Spleen (tissue), 7 donors: ENCODE results near the gene EZR.

Source experiments
- CTCF ChIP-seq, 11 experiments: fragments of 200-600 bp in 7 of 11; fragments of 450-650 bp in 4 of 11; sonication (generic) in 4 of 11; IDR thresholded peaks in 8 of 11; conservative IDR thresholded peaks in 3 of 11; 1 replicate in 7 of 11; 2 replicates in 4 of 11; pipeline versions ENCODE4 v1.4.0 to v1.8.0; 2016 to 2021; ENCODE audit warnings: antibody characterized with exemption in 11 of 11, inconsistent platforms in 4 of 11, mild to moderate bottlenecking in 1 of 11
- POLR2A ChIP-seq, 3 donors: fragments of 450-650 bp; IDR thresholded peaks; one replicate each; pipeline ENCODE4 v1.5.1; 2017; ENCODE audit warnings: antibody characterized with exemption in 3 of 3, mild to moderate bottlenecking in 1 of 3
- donor health status: DM: no; HTN: no; CAD: no; lungs with moderate emphysema.
- donor health status: DM: no; HTN: no; CAD: no.
- donor health status: DM: no; HTN: no; CAD: no.

- TF ChIP-seq CTCF (IDR thresholded peaks at IDR 0.05 in 8 of 11, conservative IDR thresholded peaks at IDR 0.05 in 3 of 11), result no peak
- no peak for TF ChIP-seq POLR2A (IDR thresholded peaks at IDR 0.05)
Observed at GRCh38 chr6:158852312-158853071, 33.3 kb upstream of the EZR start.
